ENCODE measurements around the gene PDF. TPM values are rescaled to one million over a fixed set of nuclear protein-coding genes. Genes with fewer than 3 reads are reported as not detected.

The PDF gene
- total and polyA plus RNA-seq, 2 of the 13 experiments (the other 11 are each of a cell fraction or from before 2014, with no cell fraction given), result 12.4 to 48.8 TPM

- POLR2A ChIA-PET, result interaction anchor here (1.1 to 4.1 kb wide), 11 partner anchors 10 to 403 kb away, joined by 4 to 22 read pairs (median 5); partner anchors contain the start of genes COG8, NIP7, NOB1 and PDF
- WGBS (ENCODE audit: low lambda C conversion rate), result 2% methylated on average over 11 of the region's 12 CpGs
- ATAC-seq, result peak; percentile 93
- TF ChIP-seq ZFP90 (CRISPR knock-in tag; IDR thresholded peaks at IDR 0.05; ENCODE audit: borderline replicate concordance) (0 out of 2 replicates have a peak, but pooled peaks have one; percentile 19), BRCA1 (CRISPR knock-in tag; IDR thresholded peaks at IDR 0.05) (peak; percentile 63), NFIC (IDR thresholded peaks at IDR 0.05; ENCODE audit: low read length) (peak; percentile 47; the same call in 1 of the 2 replicates), HNF4G (IDR thresholded peaks at IDR 0.05; ENCODE audit: borderline replicate concordance, low read depth, low read length) (no peak), HNF4G (CRISPR knock-in tag; IDR thresholded peaks at IDR 0.05; ENCODE audit: borderline replicate concordance, low read depth) (0 out of 2 replicates have a peak, but pooled peaks have one; percentile 29), NFKBIZ (CRISPR knock-in tag; IDR thresholded peaks at IDR 0.05) (no peak), RFX1 (IDR thresholded peaks at IDR 0.05) (no peak), ZNF264 (CRISPR knock-in tag; IDR thresholded peaks at IDR 0.05) (no peak), ARID3A (IDR thresholded peaks at IDR 0.05; ENCODE audit: low read depth, low read length) (peak; percentile 67; the same call in 1 of the 2 replicates), ZNF337 (CRISPR knock-in tag; IDR thresholded peaks at IDR 0.05; ENCODE audit: borderline replicate concordance, low read depth) (0 out of 2 replicates have a peak, but pooled peaks have one; percentile 60), ERF (CRISPR knock-in tag; IDR thresholded peaks at IDR 0.05) (peak; percentile 41; the same call in 1 of the 2 replicates), ZNF44 (CRISPR knock-in tag; IDR thresholded peaks at IDR 0.05) (no peak), ZNF746 (CRISPR knock-in tag; IDR thresholded peaks at IDR 0.05) (peak; percentile 30; the same call in 1 of the 2 replicates), ZUFSP (CRISPR knock-in tag; IDR thresholded peaks at IDR 0.05; ENCODE audit: borderline replicate concordance) (no peak), IKZF5 (CRISPR knock-in tag; IDR thresholded peaks at IDR 0.05) (peak; percentile 34; the same call in 1 of the 2 replicates), ZNF574 (CRISPR knock-in tag; IDR thresholded peaks at IDR 0.05) (peak; percentile 73; the same call in 1 of the 2 replicates)
Observed at GRCh38 chr16:69351309-69352027, 21.1 kb upstream of the PDF start, which contains the start of gene TMED6. TMED6 (minus strand) TSS chr16:69351786; CDS start chr16:69351753, 33 bp downstream.

More at GRCh38 chr16:69351309-69352027, 21.1 kb upstream of the PDF start, which contains the start of gene TMED6:
- H3K79me2 ChIP-seq (ENCODE audit: insufficient read depth, low read length), result no peaks in the 10 kb centered on the region
- H3K27ac ChIP-seq (ENCODE audit: extremely low read length, insufficient read depth, low read length), result peak within 1 kb of the TSS; percentile 39
- H3K36me3 ChIP-seq (replicated peaks in 1 of 2; ENCODE audit: control insufficient read depth in 1 of 2, insufficient read depth in 2 of 2, low read length in 2 of 2), result peaks cover 3 to 8% of the 10 kb centered on the region in 2 experiments; a peak in 4 of 5 replicates
- no peaks in the 10 kb centered on the region for H4K20me1 ChIP-seq (ENCODE audit: insufficient read depth, low read length)
- in situ Hi-C loops (cut with HindIII; ENCODE audit: extremely low pct_ligation_motif_present, low pct_unique_long_range_greater_than_20kb), result no loop called here
- peak within 1 kb of the TSS; percentile 54 to 64 (median 61) for H3K4me3 ChIP-seq (replicated peaks in 1 of 3; ENCODE audit: insufficient read depth in 1 of 3, low read depth in 2 of 3, low read length in 3 of 3)
- no TSS peak for BruUV-seq (replicated peaks)
- peak within 1 kb of the TSS; percentile 59 for H3K9ac ChIP-seq (ENCODE audit: insufficient read depth, low read depth, low read length)
- no peaks in the 10 kb centered on the region for H3K9me3 ChIP-seq (ENCODE audit: low read length)
- peak; percentile 92 for DNase-seq (ENCODE audit: low spot score)
- intact Hi-C loops (cut with micrococcal nuclease; ENCODE audit: unreplicated experiment), result loop anchor here (5.0 kb wide), 1 partner anchor 36 kb away; the partner anchor contains the start of gene TERF2
- H3K4me1 ChIP-seq (ENCODE audit: insufficient read depth, low read length), result peaks cover 24% of the 10 kb centered on the region
- H3K27me3 ChIP-seq (ENCODE audit: control insufficient read depth in 1 of 2, insufficient read depth in 2 of 2, low read length in 2 of 2), result no peaks in the 10 kb centered on the region
- CTCF ChIA-PET (ENCODE audit: low intra/inter-chr PET ratio, low total read pairs), result no interaction called here
- FAIRE-seq, result peak; percentile 99
- H2AFZ ChIP-seq (ENCODE audit: low read length), result no peak within 1 kb of the TSS
- peak within 1 kb of the TSS; percentile 91 for H3K4me2 ChIP-seq (ENCODE audit: low read depth, low read length)
